ENCODE results near the gene FARS2.

Gene FARS2

GRCh38 chr6:5217356-5217755, 44.0 kb upstream of the FARS2 start:
- no peak overlapping the region for H3K4me3 ChIP-seq (ENCODE audit: low read depth in 1 of 2, low read length in 1 of 2)
- TF ChIP-seq, protein P1, sequence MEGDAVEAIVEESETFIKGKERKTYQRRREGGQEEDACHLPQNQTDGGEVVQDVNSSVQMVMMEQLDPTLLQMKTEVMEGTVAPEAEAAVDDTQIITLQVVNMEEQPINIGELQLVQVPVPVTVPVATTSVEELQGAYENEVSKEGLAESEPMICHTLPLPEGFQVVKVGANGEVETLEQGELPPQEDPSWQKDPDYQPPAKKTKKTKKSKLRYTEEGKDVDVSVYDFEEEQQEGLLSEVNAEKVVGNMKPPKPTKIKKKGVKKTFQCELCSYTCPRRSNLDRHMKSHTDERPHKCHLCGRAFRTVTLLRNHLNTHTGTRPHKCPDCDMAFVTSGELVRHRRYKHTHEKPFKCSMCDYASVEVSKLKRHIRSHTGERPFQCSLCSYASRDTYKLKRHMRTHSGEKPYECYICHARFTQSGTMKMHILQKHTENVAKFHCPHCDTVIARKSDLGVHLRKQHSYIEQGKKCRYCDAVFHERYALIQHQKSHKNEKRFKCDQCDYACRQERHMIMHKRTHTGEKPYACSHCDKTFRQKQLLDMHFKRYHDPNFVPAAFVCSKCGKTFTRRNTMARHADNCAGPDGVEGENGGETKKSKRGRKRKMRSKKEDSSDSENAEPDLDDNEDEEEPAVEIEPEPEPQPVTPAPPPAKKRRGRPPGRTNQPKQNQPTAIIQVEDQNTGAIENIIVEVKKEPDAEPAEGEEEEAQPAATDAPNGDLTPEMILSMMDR (IDR thresholded peaks at IDR 0.05) = no peak

DNA sequence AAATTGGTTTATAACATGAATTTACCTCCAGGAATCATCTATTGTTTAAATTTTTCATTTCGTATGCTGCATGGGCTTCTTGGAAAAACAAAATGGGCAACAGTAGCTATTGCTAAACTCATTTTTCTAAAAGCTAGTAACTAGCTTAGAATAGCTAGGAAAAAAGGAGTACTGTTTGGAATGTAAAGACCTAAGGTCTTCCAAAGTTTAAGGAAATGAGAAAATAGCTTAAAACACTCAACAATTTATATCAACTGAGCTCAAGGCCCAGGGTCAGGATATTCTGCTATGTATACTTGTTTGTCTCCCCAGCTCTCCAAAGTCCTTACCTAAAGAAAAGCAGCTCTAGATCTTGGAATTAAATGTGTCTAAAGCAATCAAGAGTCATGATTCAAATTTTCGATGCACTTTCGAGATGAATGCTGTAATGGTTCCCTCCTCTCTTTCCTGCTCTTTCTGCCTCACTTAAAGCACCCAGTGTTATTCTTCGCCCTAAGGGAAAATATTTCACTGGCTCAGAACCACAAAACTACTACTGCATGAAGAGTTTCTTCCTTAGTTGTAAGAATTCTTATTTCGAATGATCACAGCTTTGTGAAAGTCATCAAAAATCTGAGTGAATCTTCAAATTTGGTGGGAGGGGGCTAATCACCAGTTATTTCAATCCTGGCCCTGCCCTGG, 42.2 kb upstream of the FARS2 start:
- no peaks in the 10 kb centered on the region for H3K36me3 ChIP-seq
- TF ChIP-seq, protein P1 (IDR thresholded peaks at IDR 0.05) = no peak
- H3K4me3 ChIP-seq (ENCODE audit: low read depth in 1 of 2, low read length in 1 of 2) = no peak overlapping the region
- H3K27ac ChIP-seq = no peak overlapping the region
- H3K27me3 ChIP-seq = no peaks in the 10 kb centered on the region
- no peaks in the 10 kb centered on the region for H3K9me3 ChIP-seq
- no peaks in the 10 kb centered on the region for H3K4me1 ChIP-seq (ENCODE audit: control insufficient read depth in 1 of 2, insufficient read depth in 1 of 2, low read depth in 1 of 2, low read length in 1 of 2)

More at GRCh38 chr6:5217356-5217755, 44.0 kb upstream of the FARS2 start:
- Histone ChIP-seq H3K27me3 (no peaks in the 10 kb centered on the region), H3K27ac (no peak overlapping the region), H3K4me1 (ENCODE audit: control insufficient read depth in 1 of 2, insufficient read depth in 1 of 2, low read depth in 1 of 2, low read length in 1 of 2) (no peaks in the 10 kb centered on the region), H3K36me3 (no peaks in the 10 kb centered on the region), H3K9me3 (no peaks in the 10 kb centered on the region)

DNA sequence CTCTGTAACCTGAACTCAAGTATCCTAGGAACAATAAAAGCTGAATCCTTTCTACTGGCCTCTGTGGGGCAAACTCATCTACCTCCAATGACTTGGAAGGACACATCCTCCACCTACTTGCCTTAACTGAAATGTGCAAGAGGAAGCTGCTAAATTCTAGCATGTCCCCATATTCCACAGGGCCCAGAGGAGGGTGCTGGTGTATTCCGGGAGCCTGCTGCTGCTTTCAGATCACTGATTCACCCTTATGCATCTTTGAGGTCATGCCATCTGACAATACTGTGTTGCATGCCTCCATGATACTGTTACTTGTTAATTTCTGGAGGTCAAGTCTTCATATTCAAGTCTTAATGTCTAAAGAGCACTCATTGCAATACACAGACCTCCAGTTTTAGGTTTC, 40.9 kb upstream of the FARS2 start:
- H3K27me3 ChIP-seq = no peaks in the 10 kb centered on the region
- no peaks in the 10 kb centered on the region for H3K9me3 ChIP-seq
- H3K4me1 ChIP-seq (ENCODE audit: control insufficient read depth in 1 of 2, insufficient read depth in 1 of 2, low read depth in 1 of 2, low read length in 1 of 2) = no peaks in the 10 kb centered on the region
- H3K4me3 ChIP-seq (ENCODE audit: low read depth in 1 of 2, low read length in 1 of 2) = no peak overlapping the region
- H3K36me3 ChIP-seq = no peaks in the 10 kb centered on the region
- H3K27ac ChIP-seq = no peak overlapping the region
- TF ChIP-seq, protein P1 (IDR thresholded peaks at IDR 0.05) = no peak

DNA sequence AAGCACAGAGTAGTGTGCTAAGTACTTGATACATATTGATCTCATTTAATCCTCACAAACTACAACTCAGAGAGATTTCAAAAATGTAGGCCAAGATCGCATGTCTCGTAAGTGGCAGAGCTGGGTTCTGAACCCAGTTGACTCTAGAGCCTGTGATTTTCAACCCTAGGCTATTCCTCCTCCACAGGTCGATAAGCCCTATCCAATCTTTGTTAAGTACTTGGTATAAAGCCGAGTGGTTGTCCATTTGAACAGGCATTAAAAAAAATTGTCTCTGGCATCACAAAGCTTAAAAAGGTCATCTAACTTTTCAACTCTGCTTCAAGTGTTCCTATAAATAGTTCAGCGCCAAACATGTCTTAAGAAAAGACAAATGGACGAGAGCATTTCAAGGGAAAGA, 38.0 kb upstream of the FARS2 start:
- no peaks in the 10 kb centered on the region for H3K9me3 ChIP-seq
- no peaks in the 10 kb centered on the region for H3K4me1 ChIP-seq (ENCODE audit: control insufficient read depth in 1 of 2, insufficient read depth in 1 of 2, low read depth in 1 of 2, low read length in 1 of 2)
- no peak overlapping the region for H3K27ac ChIP-seq
- H3K27me3 ChIP-seq = no peaks in the 10 kb centered on the region
- H3K4me3 ChIP-seq (ENCODE audit: low read depth in 1 of 2, low read length in 1 of 2) = no peak overlapping the region
- TF ChIP-seq, protein P1 (IDR thresholded peaks at IDR 0.05) = no peak
- no peaks in the 10 kb centered on the region for H3K36me3 ChIP-seq

GRCh38 chr6:5229356-5229755, 32.0 kb upstream of the FARS2 start:
- Histone ChIP-seq H3K36me3 (no peaks in the 10 kb centered on the region), H3K4me3 (ENCODE audit: low read depth in 1 of 2, low read length in 1 of 2) (no peak overlapping the region), H3K9me3 (no peaks in the 10 kb centered on the region), H3K27me3 (no peaks in the 10 kb centered on the region), H3K4me1 (ENCODE audit: control insufficient read depth in 1 of 2, insufficient read depth in 1 of 2, low read depth in 1 of 2, low read length in 1 of 2) (peaks cover 0 to 11% of the 10 kb centered on the region in 2 experiments), H3K27ac (no peak overlapping the region)
- TF ChIP-seq, protein P1 (IDR thresholded peaks at IDR 0.05) = no peak

Data from neutrophil (primary cell).